Inflammatory macrophage (primary cell): Measurements from ENCODE around the gene CAD.
A peak's percentile ranks its signal among the peaks of the same experiment; 100 is the strongest.

ENCODE experiments used
- DNase-seq, 2 donors: peaks; one replicate each; pipeline ENCODE4 v3.0.0-alpha.2; 2020 to 2022

CAD gene

GRCh38 chr2:27284996-27285395, 67.8 kb downstream of the CAD start:
- DNase-seq, result no peak

- no peak for DNase-seq
These were observed 68.3 kb downstream of the CAD start for GRCh38 chr2:27285481-27285880.

GRCh38 chr2:27288610-27289009, 71.4 kb downstream of the CAD start:
- no peak for DNase-seq

GRCh38 chr2:27290549-27290948, 73.4 kb downstream of the CAD start:
- DNase-seq, result no peak

GRCh38 chr2:27291865-27292264, 74.7 kb downstream of the CAD start:
- peak in 1 of 2 donors; percentile 5 for DNase-seq
